Measurements from ENCODE around the gene ENPP1. TPM values are rescaled to one million over a fixed set of nuclear protein-coding genes. Genes with fewer than 3 reads are reported as not detected.

The ENPP1 gene
- total and polyA plus RNA-seq, 9 donors = 5.4 to 40.7 (median 21.7) TPM

GRCh38 chr6:131762984-131763383, 44.8 kb upstream of the ENPP1 start:
- Histone ChIP-seq H3K27ac (no peak overlapping the region), H3K4me1 (ENCODE audit: insufficient read depth) (peaks cover 5% of the 10 kb centered on the region), H3K36me3 (no peaks in the 10 kb centered on the region), H3K9me3 (no peaks in the 10 kb centered on the region), H3K27me3 (no peaks in the 10 kb centered on the region), H3K4me3 (no peak overlapping the region)
- intact Hi-C loops (cut with DNase I) = no loop called here
- 91 to 95% (median 93%) methylated on average over 2 of the region's 2 CpGs for WGBS, 3 donors
- TF ChIP-seq EP300 (IDR thresholded peaks at IDR 0.05) = no peak
- TF ChIP-seq CTCF (IDR thresholded peaks at IDR 0.05) = no peak
- TF ChIP-seq POLR2A (IDR thresholded peaks at IDR 0.05) = no peak
- no peak for DNase-seq

- intact Hi-C loops (cut with DNase I) = no loop called here
- H3K27me3 ChIP-seq = no peaks in the 10 kb centered on the region
- no peak overlapping the region for H3K27ac ChIP-seq
These were observed 44.1 kb upstream of the ENPP1 start for GRCh38 chr6:131763749-131764148.

GRCh38 chr6:131764350-131764749, 43.5 kb upstream of the ENPP1 start:
- no peak overlapping the region for H3K4me3 ChIP-seq
- DNase-seq = no peak
- no peaks in the 10 kb centered on the region for H3K36me3 ChIP-seq
- peaks cover 5% of the 10 kb centered on the region for H3K4me1 ChIP-seq (ENCODE audit: insufficient read depth)
- WGBS, 3 donors = 75 to 82% (median 77%) methylated on average over 4 of the region's 4 CpGs
- no peaks in the 10 kb centered on the region for H3K9me3 ChIP-seq
- H3K27ac ChIP-seq = no peak overlapping the region
- TF ChIP-seq CTCF (IDR thresholded peaks at IDR 0.05) = no peak
- TF ChIP-seq POLR2A (IDR thresholded peaks at IDR 0.05) = no peak
- TF ChIP-seq EP300 (IDR thresholded peaks at IDR 0.05) = no peak
- H3K27me3 ChIP-seq = no peaks in the 10 kb centered on the region
- intact Hi-C loops (cut with DNase I) = no loop called here

More at GRCh38 chr6:131763749-131764148, 44.1 kb upstream of the ENPP1 start:
- 49 to 100% (median 53%) methylated on average over 1 of the region's 1 CpG for WGBS, 3 donors
- Histone ChIP-seq H3K9me3 (no peaks in the 10 kb centered on the region), H3K4me1 (ENCODE audit: insufficient read depth) (peaks cover 5% of the 10 kb centered on the region), H3K36me3 (no peaks in the 10 kb centered on the region), H3K4me3 (no peak overlapping the region)
- TF ChIP-seq EP300 (IDR thresholded peaks at IDR 0.05) = no peak
- no peak for TF ChIP-seq POLR2A (IDR thresholded peaks at IDR 0.05)
- TF ChIP-seq CTCF (IDR thresholded peaks at IDR 0.05) = no peak
- DNase-seq = no peak

- Histone ChIP-seq H3K27me3 (no peaks in the 10 kb centered on the region), H3K27ac (no peak overlapping the region), H3K9me3 (no peaks in the 10 kb centered on the region), H3K4me3 (no peak overlapping the region), H3K36me3 (no peaks in the 10 kb centered on the region), H3K4me1 (ENCODE audit: insufficient read depth) (no peaks in the 10 kb centered on the region)
- TF ChIP-seq EP300 (IDR thresholded peaks at IDR 0.05) (no peak), POLR2A (IDR thresholded peaks at IDR 0.05) (no peak)
- intact Hi-C loops (cut with DNase I) = no loop called here
- no peak for DNase-seq
- 39 to 49% (median 44%) methylated on average over 9 of the region's 9 CpGs for WGBS, 3 donors
These were observed 42.6 kb upstream of the ENPP1 start for GRCh38 chr6:131765081-131765803.

- no peaks in the 10 kb centered on the region for H3K9me3 ChIP-seq
- no peak overlapping the region for H3K27ac ChIP-seq
- H3K4me3 ChIP-seq = no peak overlapping the region
- 65 to 77% (median 65%) methylated on average over 4 of the region's 4 CpGs for WGBS, 3 donors
- H3K4me1 ChIP-seq (ENCODE audit: insufficient read depth) = no peaks in the 10 kb centered on the region
- TF ChIP-seq POLR2A (IDR thresholded peaks at IDR 0.05) (no peak), CTCF (IDR thresholded peaks at IDR 0.05) (no peak), EP300 (IDR thresholded peaks at IDR 0.05) (no peak)
- intact Hi-C loops (cut with DNase I) = no loop called here
- H3K27me3 ChIP-seq = no peaks in the 10 kb centered on the region
- DNase-seq = no peak
- no peaks in the 10 kb centered on the region for H3K36me3 ChIP-seq
These were observed 42.0 kb upstream of the ENPP1 start for GRCh38 chr6:131765804-131766135.

All from ovary (tissue), 9 donors.